ENCODE data around the gene HOXA3.
A peak's percentile ranks its signal among the peaks of the same experiment; 100 is the strongest.

The HOXA3 gene

GRCh38 chr7:27171325-27171636, 18.9 kb upstream of the HOXA3 start:
- no peak overlapping the region for H4K8ac ChIP-seq (ENCODE audit: low read depth, low read length)
- H3K23ac ChIP-seq (ENCODE audit: low read length) = no peak overlapping the region
- no peak overlapping the region for H3K4me3 ChIP-seq (ENCODE audit: low read depth, low read length)
- no peak overlapping the region for H4K91ac ChIP-seq (ENCODE audit: low read depth, low read length)
- H3K14ac ChIP-seq (ENCODE audit: low read length) = no peak overlapping the region
- H3K9ac ChIP-seq (ENCODE audit: low read length) = no peak overlapping the region
- no peak overlapping the region for H2BK12ac ChIP-seq (ENCODE audit: low read length)
- no peak overlapping the region for H2BK120ac ChIP-seq (ENCODE audit: insufficient read depth, low read length, poor library complexity)
- no peak overlapping the region for H3K18ac ChIP-seq (ENCODE audit: low read length)
- H3K79me1 ChIP-seq (ENCODE audit: low read length) = no peaks in the 10 kb centered on the region
- H3K4ac ChIP-seq (ENCODE audit: low read depth, low read length) = no peak overlapping the region
- peaks cover 6 to 20% of the 10 kb centered on the region in 2 experiments for H3K4me1 ChIP-seq (ENCODE audit: control insufficient read depth in 1 of 2, insufficient read depth in 2 of 2, low read length in 2 of 2)
- no peak overlapping the region for H2BK5ac ChIP-seq (ENCODE audit: low read depth, low read length, poor library complexity)
- H3K27me3 ChIP-seq (ENCODE audit: insufficient read depth, low read length) = peaks cover 91% of the 10 kb centered on the region
- no peak overlapping the region for H2AK5ac ChIP-seq (ENCODE audit: low read length)
- peaks cover 48% of the 10 kb centered on the region for H3K9me3 ChIP-seq (ENCODE audit: insufficient read depth, low read depth, low read length)
- H3K27ac ChIP-seq (ENCODE audit: low read depth, low read length) = no peak overlapping the region
- H3K79me2 ChIP-seq (ENCODE audit: control insufficient read depth, insufficient read depth, low read length, poor library complexity) = no peaks in the 10 kb centered on the region
- no peak for DNase-seq
- no peak overlapping the region for H2AFZ ChIP-seq (ENCODE audit: insufficient read depth, low read length, poor library complexity)
- no peak overlapping the region for H3K4me2 ChIP-seq (ENCODE audit: low read length)
- H4K12ac ChIP-seq (ENCODE audit: low read depth, low read length) = no peak overlapping the region
- H3K36me3 ChIP-seq (ENCODE audit: control insufficient read depth in 1 of 2, insufficient read depth in 2 of 2, low read length in 2 of 2) = no peaks in the 10 kb centered on the region
- WGBS (ENCODE audit: extremely low coverage, insufficient coverage, insufficient read length) = no CpG with 5 or more reads among the region's 8 CpGs

GRCh38 chr7:27170426-27171324, 18.3 kb upstream of the HOXA3 start:
- Histone ChIP-seq H4K91ac (ENCODE audit: low read depth, low read length) (no peak overlapping the region), H4K12ac (ENCODE audit: low read depth, low read length) (no peak overlapping the region), H3K27me3 (ENCODE audit: insufficient read depth, low read length) (peaks cover 91% of the 10 kb centered on the region), H2BK12ac (ENCODE audit: low read length) (no peak overlapping the region), H3K4me1 (ENCODE audit: control insufficient read depth in 1 of 2, insufficient read depth in 2 of 2, low read length in 2 of 2) (peaks cover 6 to 20% of the 10 kb centered on the region in 2 experiments), H2BK120ac (ENCODE audit: insufficient read depth, low read length, poor library complexity) (no peak overlapping the region), H4K8ac (ENCODE audit: low read depth, low read length) (no peak overlapping the region), H3K14ac (ENCODE audit: low read length) (no peak overlapping the region), H2AK5ac (ENCODE audit: low read length) (no peak overlapping the region), H3K4ac (ENCODE audit: low read depth, low read length) (no peak overlapping the region), H3K27ac (ENCODE audit: low read depth, low read length) (no peak overlapping the region), H3K18ac (ENCODE audit: low read length) (no peak overlapping the region), H3K9me3 (ENCODE audit: insufficient read depth, low read depth, low read length) (peaks cover 49% of the 10 kb centered on the region), H3K23ac (ENCODE audit: low read length) (no peak overlapping the region), H3K4me2 (ENCODE audit: low read length) (no peak overlapping the region), H3K9ac (ENCODE audit: low read length) (no peak overlapping the region), H2BK5ac (ENCODE audit: low read depth, low read length, poor library complexity) (no peak overlapping the region), H3K4me3 (ENCODE audit: low read depth, low read length) (no peak overlapping the region), H3K36me3 (ENCODE audit: control insufficient read depth in 1 of 2, insufficient read depth in 2 of 2, low read length in 2 of 2) (no peaks in the 10 kb centered on the region), H2AFZ (ENCODE audit: insufficient read depth, low read length, poor library complexity) (no peak overlapping the region), H3K79me2 (ENCODE audit: control insufficient read depth, insufficient read depth, low read length, poor library complexity) (no peaks in the 10 kb centered on the region), H3K79me1 (ENCODE audit: low read length) (no peaks in the 10 kb centered on the region)
- WGBS (ENCODE audit: extremely low coverage, insufficient coverage, insufficient read length) = no CpG with 5 or more reads among the region's 11 CpGs
- no peak for DNase-seq

GRCh38 chr7:27169658-27170425, 17.5 kb upstream of the HOXA3 start:
- peaks cover 6 to 20% of the 10 kb centered on the region in 2 experiments for H3K4me1 ChIP-seq (ENCODE audit: control insufficient read depth in 1 of 2, insufficient read depth in 2 of 2, low read length in 2 of 2)
- H3K4ac ChIP-seq (ENCODE audit: low read depth, low read length) = no peak overlapping the region
- H3K9me3 ChIP-seq (ENCODE audit: insufficient read depth, low read depth, low read length) = peaks cover 49% of the 10 kb centered on the region
- H4K12ac ChIP-seq (ENCODE audit: low read depth, low read length) = no peak overlapping the region
- no peaks in the 10 kb centered on the region for H3K36me3 ChIP-seq (ENCODE audit: control insufficient read depth in 1 of 2, insufficient read depth in 2 of 2, low read length in 2 of 2)
- H3K9ac ChIP-seq (ENCODE audit: low read length) = no peak overlapping the region
- no peak overlapping the region for H3K27ac ChIP-seq (ENCODE audit: low read depth, low read length)
- peak overlapping the region; percentile 27 for H3K4me2 ChIP-seq (ENCODE audit: low read length)
- no peak overlapping the region for H4K91ac ChIP-seq (ENCODE audit: low read depth, low read length)
- no peak overlapping the region for H2BK5ac ChIP-seq (ENCODE audit: low read depth, low read length, poor library complexity)
- H2AFZ ChIP-seq (ENCODE audit: insufficient read depth, low read length, poor library complexity) = no peak overlapping the region
- H3K4me3 ChIP-seq (ENCODE audit: low read depth, low read length) = no peak overlapping the region
- peaks cover 91% of the 10 kb centered on the region for H3K27me3 ChIP-seq (ENCODE audit: insufficient read depth, low read length)
- H3K14ac ChIP-seq (ENCODE audit: low read length) = no peak overlapping the region
- no peak overlapping the region for H2BK120ac ChIP-seq (ENCODE audit: insufficient read depth, low read length, poor library complexity)
- no CpG with 5 or more reads among the region's 46 CpGs for WGBS (ENCODE audit: extremely low coverage, insufficient coverage, insufficient read length)
- no peak overlapping the region for H3K18ac ChIP-seq (ENCODE audit: low read length)
- no peak overlapping the region for H2AK5ac ChIP-seq (ENCODE audit: low read length)
- no peak overlapping the region for H4K8ac ChIP-seq (ENCODE audit: low read depth, low read length)
- H2BK12ac ChIP-seq (ENCODE audit: low read length) = no peak overlapping the region
- H3K23ac ChIP-seq (ENCODE audit: low read length) = no peak overlapping the region
- DNase-seq = peak; percentile 43 to 70
- H3K79me2 ChIP-seq (ENCODE audit: control insufficient read depth, insufficient read depth, low read length, poor library complexity) = no peaks in the 10 kb centered on the region
- no peaks in the 10 kb centered on the region for H3K79me1 ChIP-seq (ENCODE audit: low read length)

GRCh38 chr7:27168265-27168947, 16.0 kb upstream of the HOXA3 start:
- no CpG with 5 or more reads among the region's 25 CpGs for WGBS (ENCODE audit: extremely low coverage, insufficient coverage, insufficient read length)
- H3K18ac ChIP-seq (ENCODE audit: low read length) = no peak overlapping the region
- no peak overlapping the region for H3K23ac ChIP-seq (ENCODE audit: low read length)

More at GRCh38 chr7:27168265-27168947, 16.0 kb upstream of the HOXA3 start:
- Histone ChIP-seq H3K9ac (ENCODE audit: low read length) (no peak overlapping the region), H3K4me1 (ENCODE audit: control insufficient read depth in 1 of 2, insufficient read depth in 2 of 2, low read length in 2 of 2) (peaks cover 4 to 13% of the 10 kb centered on the region in 2 experiments), H4K12ac (ENCODE audit: low read depth, low read length) (no peak overlapping the region), H3K79me1 (ENCODE audit: low read length) (no peaks in the 10 kb centered on the region), H3K79me2 (ENCODE audit: control insufficient read depth, insufficient read depth, low read length, poor library complexity) (no peaks in the 10 kb centered on the region), H3K36me3 (ENCODE audit: control insufficient read depth in 1 of 2, insufficient read depth in 2 of 2, low read length in 2 of 2) (no peaks in the 10 kb centered on the region), H3K9me3 (ENCODE audit: insufficient read depth, low read depth, low read length) (peaks cover 47% of the 10 kb centered on the region), H3K27ac (ENCODE audit: low read depth, low read length) (no peak overlapping the region), H2BK120ac (ENCODE audit: insufficient read depth, low read length, poor library complexity) (no peak overlapping the region), H2BK12ac (ENCODE audit: low read length) (no peak overlapping the region), H3K4me2 (ENCODE audit: low read length) (no peak overlapping the region), H2AFZ (ENCODE audit: insufficient read depth, low read length, poor library complexity) (no peak overlapping the region), H3K4me3 (ENCODE audit: low read depth, low read length) (no peak overlapping the region), H2AK5ac (ENCODE audit: low read length) (no peak overlapping the region), H3K27me3 (ENCODE audit: insufficient read depth, low read length) (peaks cover 91% of the 10 kb centered on the region), H3K14ac (ENCODE audit: low read length) (no peak overlapping the region), H2BK5ac (ENCODE audit: low read depth, low read length, poor library complexity) (no peak overlapping the region), H3K4ac (ENCODE audit: low read depth, low read length) (no peak overlapping the region), H4K91ac (ENCODE audit: low read depth, low read length) (no peak overlapping the region), H4K8ac (ENCODE audit: low read depth, low read length) (no peak overlapping the region)
- no peak for DNase-seq
